ENCODE data around the gene TET3.
"Not testable (repeated sequence)": the region's sequence is repeated elsewhere in the genome, so short reads cannot be mapped to it uniquely, and the experiment has no call there.

Gene TET3

GRCh38 chr2:73984203-73984921 is at the start of gene TET3:
TSS of gene TET3 (plus strand) at chr2:73984910. CDS start at chr2:73986404, 1,494 bp downstream.
- DNase-seq (ENCODE audit: low read depth): no peak

DNA sequence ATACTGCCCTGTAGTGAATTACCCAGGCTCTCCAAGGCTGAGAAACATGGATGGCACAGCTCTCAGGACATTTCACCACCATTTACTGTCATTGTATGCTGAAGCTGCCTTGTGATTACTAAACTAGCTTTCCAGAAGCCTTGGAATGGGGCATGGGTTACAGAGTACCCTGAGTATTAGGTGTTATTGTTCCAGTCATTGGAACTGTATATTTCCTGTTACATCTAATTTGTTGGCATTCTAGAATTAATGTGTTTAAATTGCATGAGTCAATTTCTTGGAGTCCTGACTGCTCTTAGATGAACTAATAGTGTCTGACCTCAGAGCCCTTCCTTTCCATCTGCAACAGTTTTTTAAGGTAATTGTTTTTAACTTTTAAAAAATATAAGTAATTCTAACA is 49.1 kb upstream of the TET3 start:
- no peak for DNase-seq (ENCODE audit: low read depth)

DNA sequence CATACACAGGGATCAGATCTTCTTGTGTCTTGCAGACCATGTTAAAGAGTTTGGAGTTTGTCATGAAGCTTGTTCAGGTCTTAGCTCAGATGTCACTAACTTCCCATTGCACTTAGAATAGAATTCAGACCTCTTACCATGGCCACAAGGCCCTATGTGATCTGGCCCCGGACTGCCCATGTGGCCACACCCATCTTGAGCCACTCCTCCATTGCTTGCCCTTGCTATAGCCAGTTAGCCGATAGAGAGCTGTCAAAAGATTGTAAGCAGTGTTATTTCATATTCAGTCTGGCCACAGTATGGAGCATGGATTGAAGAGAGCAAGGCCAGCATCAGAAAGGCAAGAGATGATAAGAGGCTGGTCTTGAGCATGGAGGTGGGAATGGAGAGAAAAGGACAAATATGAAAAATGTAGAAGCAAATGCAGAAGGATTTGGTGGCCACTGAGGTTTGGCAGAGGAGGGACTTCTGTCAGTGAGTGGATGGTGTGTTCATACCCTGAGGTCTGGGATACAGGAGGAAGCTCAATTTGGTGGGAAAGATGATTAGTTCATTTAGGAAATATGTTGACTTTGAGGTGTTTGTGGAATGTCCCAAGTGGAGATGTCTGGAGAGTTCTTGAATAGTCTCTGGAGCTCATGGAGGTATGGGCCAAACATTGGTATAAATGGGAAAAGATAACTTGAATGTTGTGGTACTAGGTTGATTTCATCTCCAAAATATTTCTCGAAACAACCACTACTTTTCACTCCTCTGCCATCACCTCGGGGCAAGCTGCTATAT is 47.4 kb upstream of the TET3 start:
- DNase-seq (ENCODE audit: low read depth): no peak

- DNase-seq (ENCODE audit: low read depth): no peak
Observed at GRCh38 chr2:73937899-73938298, 46.8 kb upstream of the TET3 start.

DNA sequence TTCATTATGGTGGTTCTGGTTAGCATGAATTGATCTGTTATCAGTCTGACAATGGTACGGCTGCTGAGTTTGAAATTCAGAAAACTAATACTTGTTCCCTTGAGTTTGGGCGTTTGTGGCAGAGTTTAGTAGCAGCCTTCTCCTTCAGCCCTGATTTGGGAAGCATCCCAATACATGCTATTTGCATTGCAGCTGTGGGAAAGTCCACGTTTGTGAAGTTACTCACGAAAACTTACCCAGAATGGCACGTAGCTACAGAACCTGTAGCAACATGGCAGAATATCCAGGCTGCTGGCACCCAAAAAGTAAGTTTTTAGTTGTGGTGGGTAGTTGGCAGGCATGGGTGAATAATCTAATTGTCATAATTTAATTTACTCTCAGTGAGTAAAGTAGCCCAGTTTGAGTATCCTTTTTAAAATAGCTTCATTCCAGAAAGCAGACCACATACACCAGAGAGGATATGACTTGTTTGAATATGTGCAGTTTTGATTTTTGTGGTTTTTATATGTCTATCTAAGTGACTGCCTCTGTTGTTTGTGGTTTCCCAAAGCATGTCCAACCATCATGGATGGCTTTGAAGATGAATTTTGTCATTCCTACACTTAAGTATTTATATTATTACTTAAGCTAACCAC is 45.9 kb upstream of the TET3 start:
- peak; percentile 83 for DNase-seq (ENCODE audit: low read depth)

GRCh38 chr2:73939419-73939818 is 45.3 kb upstream of the TET3 start:
- DNase-seq (ENCODE audit: low read depth): peak; percentile 58

DNA sequence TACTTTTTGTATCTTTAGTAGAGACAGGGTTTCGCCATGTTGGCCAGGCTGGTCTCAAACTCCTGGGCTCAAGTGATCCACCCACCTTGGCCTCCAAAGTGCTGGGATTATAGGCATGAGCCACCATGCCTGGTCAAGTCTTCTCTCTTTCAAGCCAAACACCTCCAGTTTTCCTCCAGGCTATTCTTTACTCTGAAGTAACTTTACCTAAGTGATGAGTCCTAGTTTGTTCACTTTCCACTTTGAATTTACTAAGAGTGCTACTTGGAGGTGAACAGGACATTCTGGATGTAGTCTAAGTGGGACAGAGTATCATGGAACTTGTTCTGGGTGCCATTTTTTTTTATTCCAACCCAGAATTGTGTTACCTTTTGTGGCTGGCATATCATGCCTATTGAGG is 44.6 kb upstream of the TET3 start:
- not testable (repeated sequence) for DNase-seq (ENCODE audit: low read depth)

- DNase-seq (ENCODE audit: low read depth): no peak
Observed at GRCh38 chr2:73942664-73943063, 42.0 kb upstream of the TET3 start.

GRCh38 chr2:73944714-73945113 is 40.0 kb upstream of the TET3 start:
- DNase-seq (ENCODE audit: low read depth): no peak

- DNase-seq (ENCODE audit: low read depth): no peak
Observed at GRCh38 chr2:73946215-73946614, 38.5 kb upstream of the TET3 start.

DNA sequence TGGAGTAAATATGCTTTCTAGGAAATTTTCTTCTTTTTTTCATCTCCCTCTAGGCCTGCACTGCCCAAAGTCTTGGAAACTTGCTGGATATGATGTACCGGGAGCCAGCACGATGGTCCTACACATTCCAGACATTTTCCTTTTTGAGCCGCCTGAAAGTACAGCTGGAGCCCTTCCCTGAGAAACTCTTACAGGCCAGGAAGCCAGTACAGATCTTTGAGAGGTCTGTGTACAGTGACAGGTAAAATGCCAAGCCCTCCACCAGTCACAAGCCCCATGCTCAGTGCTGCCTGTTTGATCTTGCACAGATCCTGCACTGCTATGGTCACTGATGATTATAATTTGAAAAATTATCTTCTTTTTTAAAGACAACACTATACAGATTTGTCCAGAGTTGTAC is 38.0 kb upstream of the TET3 start:
- DNase-seq (ENCODE audit: low read depth): no peak

DNA sequence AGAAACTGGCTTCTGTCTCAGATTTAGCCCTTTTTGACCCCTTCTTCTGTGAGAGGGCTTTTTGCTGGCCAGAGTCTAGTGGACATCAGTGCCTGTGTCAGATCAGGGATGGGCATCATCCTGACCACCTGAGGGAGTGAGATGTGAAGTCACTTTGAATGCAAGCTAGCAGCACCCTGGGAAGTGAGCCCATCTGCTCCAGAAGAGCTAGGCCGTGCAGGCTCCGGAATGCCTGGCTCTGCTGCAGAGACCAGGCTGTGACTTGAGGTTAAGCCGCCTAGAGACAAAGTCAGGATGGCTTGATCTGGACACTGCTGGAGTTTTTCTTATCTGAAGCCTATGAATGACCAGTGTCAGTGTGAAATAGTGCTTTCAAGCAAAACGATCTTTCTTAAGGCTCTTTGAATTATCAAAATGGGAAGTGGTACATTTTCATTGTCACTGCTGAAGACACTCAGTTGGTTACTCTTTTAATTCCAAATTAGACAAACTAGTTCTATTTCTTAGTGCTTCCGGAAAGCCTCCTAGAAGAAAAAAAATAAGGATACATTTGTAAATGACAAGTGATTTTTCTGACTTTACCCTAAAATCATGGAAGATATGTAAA is 37.2 kb upstream of the TET3 start:
- no peak for DNase-seq (ENCODE audit: low read depth)

GRCh38 chr2:73949802-73950201 is 34.9 kb upstream of the TET3 start:
- no peak for DNase-seq (ENCODE audit: low read depth)

DNA sequence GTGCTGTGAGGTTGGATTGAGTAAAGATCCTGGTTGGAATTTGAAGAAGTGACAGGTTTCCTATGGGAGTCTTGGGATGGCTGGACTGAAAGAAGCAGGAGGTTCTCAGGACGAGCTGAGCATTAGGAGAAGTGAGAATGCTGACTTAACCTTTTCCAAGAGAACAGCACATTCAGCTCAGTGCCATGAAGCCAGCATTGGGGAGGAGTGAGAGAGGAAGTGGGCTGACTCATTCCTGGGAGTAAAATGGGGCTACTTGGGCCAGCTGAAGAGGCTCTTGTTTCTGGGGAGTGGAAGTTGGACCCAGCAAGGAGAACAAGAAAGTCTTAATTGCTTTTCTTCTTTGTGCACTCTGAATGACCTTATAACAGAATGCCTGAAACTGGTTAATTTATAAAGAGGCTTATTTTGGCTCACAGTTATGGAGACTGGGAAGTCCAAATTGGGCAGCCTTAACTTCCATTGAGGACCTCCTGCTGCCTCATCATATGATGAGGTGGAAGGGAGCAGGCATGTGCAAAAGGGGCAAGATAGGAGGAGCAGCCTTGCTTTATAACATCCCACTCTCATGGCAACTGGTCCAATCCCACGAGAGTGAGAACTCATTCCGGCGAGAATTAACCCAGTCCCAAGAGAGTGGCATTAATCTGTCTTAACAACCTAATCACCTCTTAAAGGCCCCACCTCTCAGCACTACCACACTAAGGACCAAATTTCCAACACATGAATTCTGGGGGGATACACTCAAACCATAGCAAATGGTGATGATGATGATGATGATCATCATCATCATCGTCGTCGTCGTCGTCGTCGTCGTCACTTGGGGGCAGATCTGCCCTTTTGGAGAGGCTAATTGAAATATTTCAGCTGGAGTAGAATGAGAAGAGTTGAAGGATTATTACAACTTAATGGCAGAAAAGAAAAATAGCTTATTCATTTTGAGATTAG is 31.9 kb upstream of the TET3 start:
- peak; percentile 79 for DNase-seq (ENCODE audit: low read depth)

DNA sequence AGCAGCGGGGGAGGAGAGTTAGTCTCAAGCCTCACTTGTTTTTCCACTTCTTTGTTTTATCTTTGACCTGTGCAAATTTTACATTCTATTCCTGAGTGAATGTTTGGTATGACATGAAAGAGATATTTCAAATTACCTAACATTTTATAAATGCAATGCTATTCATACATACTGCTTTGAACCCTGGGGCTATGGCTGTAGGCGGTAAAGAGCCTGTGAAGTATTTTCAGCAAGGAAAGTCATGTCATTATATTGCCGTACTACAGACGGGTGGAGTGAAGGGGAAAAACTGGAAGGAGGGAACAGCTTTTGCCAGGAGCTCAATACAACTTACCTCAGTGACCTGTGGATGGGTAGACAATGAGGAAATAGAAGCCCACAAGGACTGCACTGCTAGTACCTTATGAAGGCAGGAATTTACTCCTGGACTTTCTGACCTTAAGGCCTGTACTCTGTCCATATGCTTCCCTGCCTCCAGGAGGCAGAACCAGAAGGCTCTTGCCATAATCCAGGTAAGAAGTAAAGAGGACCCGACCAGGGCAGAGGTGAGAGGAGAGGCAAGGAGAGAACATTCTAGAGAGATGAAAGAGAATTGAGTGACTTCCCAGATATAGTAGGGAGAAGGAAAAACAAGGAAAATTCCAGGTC is 28.4 kb upstream of the TET3 start:
- no peak for DNase-seq (ENCODE audit: low read depth)

DNA sequence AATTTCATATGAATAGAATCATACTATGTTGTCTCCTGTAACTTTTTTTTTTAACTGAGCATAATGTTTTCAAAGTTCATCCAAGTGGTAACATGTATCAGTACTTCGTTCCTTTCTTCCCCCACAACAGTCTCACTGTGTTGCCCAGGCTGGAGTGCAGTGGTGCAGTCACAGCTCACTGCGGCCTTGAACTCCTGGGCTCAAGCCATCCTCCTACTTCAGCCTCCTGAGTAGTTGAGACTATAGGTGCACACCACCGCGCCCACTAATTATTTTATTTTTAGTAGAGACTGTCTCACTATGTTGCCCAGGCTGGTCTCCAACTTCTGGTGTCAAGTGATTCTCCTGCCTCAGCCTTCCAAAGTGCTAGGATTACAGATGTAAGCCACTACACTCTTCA is 23.4 kb upstream of the TET3 start:
- DNase-seq (ENCODE audit: low read depth): no peak

DNA sequence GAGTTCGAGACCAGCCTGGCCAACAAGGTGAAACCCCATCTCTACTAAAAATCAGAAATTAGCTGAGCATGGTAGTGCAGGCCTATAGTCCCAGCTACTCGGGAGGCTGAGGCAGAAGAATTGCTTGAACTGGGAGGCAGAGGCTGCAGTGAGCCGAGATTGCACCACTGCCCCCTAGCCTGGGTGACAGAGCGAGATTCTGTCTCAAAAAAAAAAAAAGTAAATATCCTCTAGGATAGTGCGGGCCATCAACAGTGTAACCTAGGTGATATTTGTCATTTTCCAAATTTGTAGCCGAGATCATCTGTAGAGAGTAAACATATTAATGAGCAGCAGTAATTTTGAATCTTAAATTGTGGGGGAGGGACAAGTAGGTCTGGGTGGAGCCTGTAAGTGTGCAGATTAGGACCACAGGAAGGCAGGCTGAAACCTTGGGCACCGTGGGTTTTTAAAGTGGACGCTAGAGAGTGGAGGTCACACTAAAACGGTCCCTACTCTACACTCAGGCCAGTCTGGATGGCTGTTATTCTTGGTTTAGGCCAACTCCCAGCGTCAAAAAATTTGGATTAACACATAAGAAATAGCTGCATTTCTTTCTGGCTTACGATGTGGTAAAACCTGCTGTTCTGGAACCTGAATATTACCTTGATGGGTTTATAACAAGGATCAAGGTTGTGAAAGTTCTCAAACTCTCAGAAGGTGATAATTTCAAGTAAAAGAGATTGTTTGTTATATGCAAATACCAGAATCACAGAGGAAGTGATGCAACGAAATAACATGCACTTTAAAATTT is 22.7 kb upstream of the TET3 start:
- DNase-seq (ENCODE audit: low read depth): no peak

DNA sequence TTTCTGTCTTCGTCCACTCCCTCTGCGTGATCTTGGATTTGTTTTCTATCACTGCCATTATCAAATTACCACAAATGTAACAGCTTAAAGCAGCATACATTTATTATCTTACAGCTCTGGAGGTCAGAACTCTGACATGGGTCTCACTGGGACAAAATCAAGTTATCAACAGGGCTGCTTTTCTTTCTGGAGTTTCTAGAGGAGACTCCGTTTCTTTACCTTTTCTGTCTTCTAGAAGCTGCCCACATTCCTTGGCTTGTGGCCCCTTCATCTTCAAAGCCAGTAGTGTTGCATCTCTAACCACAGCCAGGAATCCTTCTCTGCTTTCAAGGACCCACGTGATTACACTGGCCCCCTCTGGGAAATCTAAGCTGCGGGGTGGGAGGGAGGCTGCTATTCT is 21.9 kb upstream of the TET3 start:
- DNase-seq (ENCODE audit: low read depth): no peak

- DNase-seq (ENCODE audit: low read depth): no peak
Observed at GRCh38 chr2:73963385-73964120, 21.2 kb upstream of the TET3 start.

GRCh38 chr2:73964223-73964622 is 20.5 kb upstream of the TET3 start:
- DNase-seq (ENCODE audit: low read depth): no peak
